Transverse colon (tissue), 3 donors: Measurements from ENCODE around the gene SDK2.

Experiments
- CTCF ChIP-seq, 5 experiments: fragments of 200-600 bp in 3 of 5; fragments of 450-650 bp in 2 of 5; sonication (generic) in 3 of 5; IDR thresholded peaks; 1 replicate in 2 of 5; 2 replicates in 3 of 5; pipeline ENCODE4 v1.5.1; 2016 to 2017; ENCODE audit warnings: antibody characterized with exemption in 5 of 5, inconsistent platforms in 3 of 5, mild to moderate bottlenecking in 2 of 5, moderate library complexity in 1 of 5
- POLR2A ChIP-seq: fragments of 450-650 bp; IDR thresholded peaks from one replicate; pipeline ENCODE4 v1.6.1; 2016; ENCODE audit warnings: antibody characterized with exemption, mild to moderate bottlenecking, moderate library complexity

GRCh38 chr17:73311428-73311780 is 332.8 kb downstream of the SDK2 start:
- TF ChIP-seq CTCF (IDR thresholded peaks at IDR 0.05) (no peak), POLR2A (no peak)
